ENCODE measurements around the gene RBMS3.
A peak's percentile ranks its signal among the peaks of the same experiment; 100 is the strongest.

Gene RBMS3

DNA sequence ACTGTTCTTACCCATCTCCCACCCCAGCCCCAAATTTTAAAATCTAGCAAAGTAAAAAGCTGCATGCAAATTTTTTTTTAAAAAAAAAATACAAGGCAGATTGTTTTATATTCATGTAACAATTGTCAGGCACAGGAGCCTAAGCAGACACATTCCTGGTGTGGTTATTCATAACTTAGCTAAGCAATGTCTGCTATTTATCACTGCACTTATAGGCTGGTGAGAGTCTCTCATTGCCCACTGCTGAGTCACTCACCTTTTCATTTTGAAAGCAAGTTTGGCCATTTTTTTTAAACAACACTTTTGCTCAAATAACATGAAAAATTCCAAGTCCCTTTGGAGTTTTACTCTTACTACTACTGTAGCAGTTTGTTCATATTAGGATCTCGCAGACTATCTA is 413.9 kb downstream of the RBMS3 start:
- no peak for DNase-seq

- DNase-seq = no peak
Measured at GRCh38 chr3:29695201-29695600, 414.3 kb downstream of the RBMS3 start.

- DNase-seq = no peak
Measured at GRCh38 chr3:29695643-29696198, 414.9 kb downstream of the RBMS3 start.

GRCh38 chr3:29696311-29696710 is 415.4 kb downstream of the RBMS3 start:
- DNase-seq = no peak

DNA sequence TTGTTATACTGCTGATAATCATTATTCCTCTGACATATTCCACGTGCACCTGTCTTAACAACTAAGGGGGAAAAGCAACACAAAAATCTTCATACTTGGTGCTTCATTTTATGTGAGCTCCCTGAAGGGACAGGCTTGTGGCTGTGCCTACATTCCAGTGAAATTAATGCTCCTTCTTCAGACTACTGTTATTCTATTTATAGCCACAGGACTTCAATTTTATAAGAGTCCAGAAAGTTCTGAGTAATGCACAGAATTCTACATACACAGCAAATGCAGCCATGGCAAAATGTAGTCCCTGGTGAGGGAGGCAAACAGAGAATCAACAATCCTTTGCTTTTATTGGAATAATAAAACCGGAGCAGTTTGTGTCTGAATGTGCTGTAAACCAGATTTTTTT is 417.1 kb downstream of the RBMS3 start:
- DNase-seq = no peak

- no peak for DNase-seq
Measured at GRCh38 chr3:29700256-29700655, 419.4 kb downstream of the RBMS3 start.

- peak in 2 of 5 donors; percentile 2 to 11 for DNase-seq
Measured at GRCh38 chr3:29701326-29701983, 420.6 kb downstream of the RBMS3 start.

DNA sequence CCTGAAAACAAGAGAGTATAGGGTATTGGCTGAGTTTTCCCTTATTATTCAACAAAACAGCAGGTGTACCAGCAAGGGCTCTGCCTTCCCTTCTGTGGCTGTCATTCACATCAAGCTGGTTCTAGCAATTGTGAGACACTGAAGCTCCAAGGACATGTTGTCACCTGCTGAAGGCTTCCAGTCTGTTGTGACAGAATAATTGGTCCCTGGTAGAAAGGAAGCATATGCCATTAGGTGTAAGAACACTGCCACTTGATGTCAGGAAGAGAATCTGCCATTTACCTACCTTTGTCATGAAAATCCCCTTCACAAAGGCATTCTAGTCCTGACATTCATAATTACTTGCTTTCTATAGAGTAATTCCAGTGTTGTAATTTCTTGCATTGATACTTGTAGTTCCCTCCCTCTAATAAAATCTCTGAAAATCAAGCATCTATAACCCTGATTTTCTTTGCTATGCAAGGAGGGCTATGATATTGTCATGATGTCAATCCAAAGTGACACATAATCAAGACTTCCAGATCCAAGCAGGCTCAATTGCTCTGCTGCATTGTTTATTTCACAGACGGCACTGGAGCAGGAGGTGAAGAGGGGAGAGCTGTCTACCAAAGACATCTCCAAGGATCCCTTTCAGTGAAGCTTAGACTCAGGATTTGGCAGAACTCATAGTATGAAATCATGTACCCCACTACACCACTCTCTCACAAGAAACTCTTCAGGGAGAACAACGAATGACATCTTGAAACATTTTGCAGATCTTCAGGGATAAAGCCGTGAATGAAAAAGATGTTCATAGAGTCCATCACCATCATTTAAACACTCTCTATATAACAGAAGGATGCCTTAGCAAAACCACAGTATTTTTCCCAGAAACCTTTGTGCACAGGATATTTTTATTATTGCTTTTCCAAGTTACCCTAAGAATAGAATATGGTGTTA is 425.3 kb downstream of the RBMS3 start:
- DNase-seq = no peak

GRCh38 chr3:29708884-29709283 is 428.0 kb downstream of the RBMS3 start:
- DNase-seq = no peak

DNA sequence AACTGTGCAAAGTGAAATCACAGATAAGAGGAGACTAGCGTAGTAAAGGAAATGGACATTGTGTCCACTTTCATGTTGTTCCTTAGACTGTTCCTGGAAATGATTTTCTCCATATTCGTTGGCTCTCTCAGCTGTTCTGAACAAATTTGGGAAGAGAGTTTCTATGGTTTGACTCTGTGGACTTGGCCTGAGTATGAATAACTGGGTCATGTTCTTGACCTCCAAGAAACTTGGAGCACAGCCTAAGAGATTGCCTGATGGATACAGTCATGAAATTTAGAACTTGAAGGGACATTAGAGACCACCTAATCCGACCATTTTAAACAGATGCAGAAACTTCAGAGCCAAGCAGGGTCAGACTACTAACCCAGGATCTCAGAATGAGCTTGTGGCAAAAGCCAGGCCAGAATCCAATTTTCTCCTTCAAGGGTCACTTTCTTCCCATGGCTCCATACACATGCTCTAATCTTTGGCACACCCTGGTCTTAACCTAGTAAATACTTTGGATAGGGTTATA is 430.4 kb downstream of the RBMS3 start:
- no peak for DNase-seq

DNA sequence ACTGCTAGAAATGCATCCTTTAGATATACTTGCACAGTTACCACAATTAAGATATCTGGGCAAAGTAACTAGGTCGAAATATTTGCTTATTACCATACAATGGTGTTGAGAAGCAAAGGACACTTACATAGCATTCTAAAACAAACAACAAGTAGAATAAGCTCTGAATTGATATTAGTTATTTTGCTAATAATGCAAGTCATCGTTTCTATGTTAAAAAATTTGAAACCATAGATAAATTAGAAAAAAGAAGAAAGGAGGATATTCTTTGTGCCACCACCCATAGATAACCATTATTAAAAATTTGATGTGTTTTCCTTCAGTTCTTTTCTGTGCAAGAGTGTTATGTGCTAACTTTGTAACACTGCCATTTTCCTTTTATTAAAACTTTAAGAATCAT is 435.3 kb downstream of the RBMS3 start:
- DNase-seq = no peak

DNA sequence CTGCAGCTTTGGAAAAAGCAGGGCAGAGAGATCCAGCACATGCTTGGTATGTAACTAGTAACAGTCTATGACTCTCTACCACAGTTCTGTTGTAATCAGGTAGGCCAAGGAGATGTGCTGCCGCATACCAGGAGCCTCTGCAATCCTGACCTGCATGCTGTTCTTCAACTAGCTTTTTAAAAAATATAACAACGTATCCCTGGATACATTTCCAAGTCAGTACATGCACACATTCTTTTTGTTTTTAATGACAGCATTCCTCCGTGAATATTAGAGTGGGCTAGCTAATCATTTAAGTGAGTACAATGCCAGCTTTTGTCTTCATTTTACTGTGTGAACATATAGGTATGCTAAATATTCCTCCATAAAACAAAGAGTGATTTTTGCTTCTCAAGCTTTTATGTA is 437.8 kb downstream of the RBMS3 start:
- no peak for DNase-seq

GRCh38 chr3:29720665-29721064 is 439.8 kb downstream of the RBMS3 start:
- DNase-seq = no peak

- DNase-seq = no peak
Measured at GRCh38 chr3:29721789-29722188, 440.9 kb downstream of the RBMS3 start.

GRCh38 chr3:29731050-29731449 is 450.2 kb downstream of the RBMS3 start:
- DNase-seq = no peak

- DNase-seq = no peak
Measured at GRCh38 chr3:29741231-29741630, 460.4 kb downstream of the RBMS3 start.

- no peak for DNase-seq
Measured at GRCh38 chr3:29745232-29745870, 464.5 kb downstream of the RBMS3 start.

DNA sequence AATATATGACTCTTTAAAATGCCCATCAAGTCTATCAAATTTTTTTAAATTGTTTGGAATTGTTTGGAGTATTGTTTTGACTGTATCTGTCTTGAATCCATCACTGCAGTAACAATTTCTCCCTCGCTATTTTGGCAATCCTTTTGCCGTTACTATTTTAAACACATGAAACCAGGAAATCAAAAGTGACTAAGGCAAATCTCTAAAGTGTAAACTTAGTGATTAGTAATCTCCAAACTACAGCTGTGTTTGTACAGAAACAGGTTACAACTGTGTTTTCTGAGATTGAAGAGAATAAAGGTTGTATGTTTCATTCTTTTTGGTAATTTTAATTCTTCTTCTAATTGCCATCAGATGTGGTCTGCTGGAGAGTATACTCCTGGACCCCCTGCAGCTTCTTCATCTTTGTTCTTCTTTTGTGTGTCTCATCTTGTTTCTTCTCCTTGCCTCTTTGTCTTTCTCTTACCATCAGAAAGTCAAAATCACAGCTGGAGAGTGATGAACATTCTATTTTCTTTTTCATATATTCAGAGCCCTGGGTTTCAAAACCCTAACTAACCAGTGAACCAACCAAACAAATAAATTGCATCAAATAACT is 465.4 kb downstream of the RBMS3 start:
- no peak for DNase-seq

- no peak for DNase-seq
Measured at GRCh38 chr3:29747991-29748390, 467.1 kb downstream of the RBMS3 start.

DNA sequence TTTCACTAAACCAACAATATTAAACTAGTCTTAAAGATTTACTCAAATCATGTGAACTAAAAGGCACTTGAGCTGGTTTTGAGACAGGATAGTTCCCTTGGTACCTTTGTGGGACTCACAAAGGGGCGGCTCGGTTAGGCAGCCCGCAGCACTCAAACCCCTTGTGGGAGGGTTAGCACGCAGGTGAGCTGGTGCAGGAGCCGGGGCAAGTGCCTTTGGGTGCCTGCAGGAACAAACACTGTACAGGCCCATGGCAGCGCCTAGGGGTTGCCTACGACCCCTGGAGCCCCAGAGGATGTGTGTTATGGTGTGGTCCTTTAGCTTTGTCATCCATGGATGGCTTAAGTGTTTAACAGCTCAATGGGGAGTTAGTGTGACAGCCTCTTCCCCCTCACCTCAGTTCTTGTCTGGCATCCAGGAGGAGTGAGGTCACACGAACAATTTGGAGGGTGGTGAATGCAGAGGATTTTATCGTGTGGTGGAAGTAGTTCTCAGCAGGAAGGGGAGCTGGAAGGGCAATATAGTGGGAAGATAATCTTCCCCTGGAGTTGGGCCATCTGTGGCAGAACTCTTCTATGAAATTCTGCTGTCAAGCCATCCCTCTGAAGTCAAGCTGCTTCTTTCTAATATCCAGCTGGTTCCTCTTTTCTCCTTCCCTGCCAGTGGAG is 470.9 kb downstream of the RBMS3 start:
- DNase-seq = no peak

DNA sequence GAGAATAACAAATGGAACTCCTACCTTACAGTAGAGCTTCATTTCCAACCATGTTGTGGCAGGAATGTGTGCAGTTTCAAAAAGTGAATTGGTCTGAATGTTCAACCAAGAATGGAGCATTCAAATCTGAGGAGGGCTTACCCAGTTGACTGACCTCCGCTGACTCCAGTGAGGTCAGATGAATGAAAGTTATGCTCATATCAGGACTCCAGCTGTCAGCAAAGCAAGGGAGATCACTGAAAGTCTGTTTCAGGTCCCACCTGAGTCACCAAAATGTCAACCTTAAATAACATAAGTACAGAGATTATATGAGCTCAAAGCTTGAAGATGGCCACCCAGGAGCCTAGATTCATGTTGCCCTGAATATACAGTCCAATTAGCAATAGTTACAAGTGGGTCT is 473.5 kb downstream of the RBMS3 start:
- DNase-seq = no peak

DNA sequence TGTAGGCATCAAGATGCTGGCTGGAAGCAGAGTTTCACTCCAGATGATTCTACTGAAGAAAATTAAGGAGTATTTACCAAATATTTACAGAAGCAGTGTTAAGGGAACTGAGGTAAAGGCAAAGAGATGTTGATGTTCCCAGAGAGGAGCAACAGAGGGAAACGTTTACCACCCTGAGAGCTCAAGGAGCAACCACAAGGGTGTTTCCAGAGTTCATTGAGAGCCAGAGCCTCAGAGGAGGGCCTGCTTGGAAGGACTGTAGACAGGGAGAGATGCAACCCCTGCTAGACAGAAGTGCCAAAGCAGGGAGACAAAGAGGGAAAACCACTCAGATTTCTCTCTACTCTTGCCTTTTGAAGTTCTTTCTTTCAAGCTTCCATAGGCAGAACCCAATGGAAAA is 474.5 kb downstream of the RBMS3 start:
- DNase-seq = no peak

Measured in T-helper 1 cell (primary cell).